Inflammatory macrophage (primary cell): Measurements from ENCODE around the gene GATAD2A.
A peak's percentile ranks its signal among the peaks of the same experiment; 100 is the strongest.

Source experiments
- DNase-seq, 2 donors: peaks; one replicate each; pipeline ENCODE4 v3.0.0-alpha.2; 2020 to 2022

The GATAD2A gene

GRCh38 chr19:19532806-19533701 is 127.6 kb downstream of the GATAD2A start:
- no peak for DNase-seq

DNA sequence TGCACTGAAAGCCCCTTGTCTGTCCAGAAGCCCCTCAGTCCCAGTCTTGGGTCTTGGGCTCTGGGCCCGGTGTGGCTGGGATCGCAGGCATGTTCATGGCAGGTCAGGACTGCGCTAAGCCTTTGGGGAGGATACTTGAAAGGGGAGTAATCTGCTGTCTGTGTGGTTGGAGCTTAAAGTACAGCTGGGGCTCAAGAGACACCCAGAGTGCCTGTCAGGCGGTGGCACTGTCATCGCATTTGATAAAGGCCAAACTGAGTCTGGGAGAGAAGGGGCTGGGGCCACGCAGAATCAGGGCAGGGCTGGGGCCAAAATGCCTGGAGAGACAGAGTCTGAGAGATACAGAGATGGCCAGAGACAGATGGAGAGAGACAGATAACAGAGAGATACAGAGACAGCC is 128.4 kb downstream of the GATAD2A start:
- no peak for DNase-seq

DNA sequence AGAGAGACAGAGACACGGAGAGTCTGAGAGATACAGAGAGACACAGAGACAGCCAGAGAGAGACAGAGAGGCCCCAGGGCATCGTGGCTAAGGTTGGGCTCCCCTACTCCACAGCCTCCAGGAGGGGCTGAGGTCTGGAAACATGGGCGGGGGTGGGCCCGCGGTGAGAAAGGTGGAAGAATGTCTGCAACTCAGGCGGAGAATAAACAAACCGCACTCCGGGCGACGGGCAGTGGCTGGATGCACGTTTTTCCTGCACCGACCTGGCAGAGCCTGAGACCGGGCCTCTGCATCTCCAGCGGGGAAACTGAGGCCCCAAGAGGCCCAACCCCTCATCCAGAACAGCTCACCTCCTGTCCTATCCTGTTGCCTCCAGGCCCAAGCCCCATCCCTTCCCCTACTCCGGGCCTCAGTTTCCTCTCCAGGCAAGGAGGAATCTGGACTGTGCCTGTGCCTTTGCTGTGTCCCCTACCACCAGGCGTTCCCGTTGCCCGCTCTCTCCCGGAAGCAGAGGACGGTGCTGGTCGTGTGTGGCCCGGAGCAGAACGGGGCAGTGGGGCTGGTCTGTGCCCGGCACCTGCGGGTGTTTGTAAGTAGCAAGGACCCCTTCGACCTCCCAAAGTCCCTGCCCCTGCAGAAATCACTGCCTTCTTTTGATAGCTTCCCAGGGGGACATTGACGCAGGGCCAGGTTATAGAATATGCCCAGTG is 129.2 kb downstream of the GATAD2A start:
- no peak for DNase-seq

DNA sequence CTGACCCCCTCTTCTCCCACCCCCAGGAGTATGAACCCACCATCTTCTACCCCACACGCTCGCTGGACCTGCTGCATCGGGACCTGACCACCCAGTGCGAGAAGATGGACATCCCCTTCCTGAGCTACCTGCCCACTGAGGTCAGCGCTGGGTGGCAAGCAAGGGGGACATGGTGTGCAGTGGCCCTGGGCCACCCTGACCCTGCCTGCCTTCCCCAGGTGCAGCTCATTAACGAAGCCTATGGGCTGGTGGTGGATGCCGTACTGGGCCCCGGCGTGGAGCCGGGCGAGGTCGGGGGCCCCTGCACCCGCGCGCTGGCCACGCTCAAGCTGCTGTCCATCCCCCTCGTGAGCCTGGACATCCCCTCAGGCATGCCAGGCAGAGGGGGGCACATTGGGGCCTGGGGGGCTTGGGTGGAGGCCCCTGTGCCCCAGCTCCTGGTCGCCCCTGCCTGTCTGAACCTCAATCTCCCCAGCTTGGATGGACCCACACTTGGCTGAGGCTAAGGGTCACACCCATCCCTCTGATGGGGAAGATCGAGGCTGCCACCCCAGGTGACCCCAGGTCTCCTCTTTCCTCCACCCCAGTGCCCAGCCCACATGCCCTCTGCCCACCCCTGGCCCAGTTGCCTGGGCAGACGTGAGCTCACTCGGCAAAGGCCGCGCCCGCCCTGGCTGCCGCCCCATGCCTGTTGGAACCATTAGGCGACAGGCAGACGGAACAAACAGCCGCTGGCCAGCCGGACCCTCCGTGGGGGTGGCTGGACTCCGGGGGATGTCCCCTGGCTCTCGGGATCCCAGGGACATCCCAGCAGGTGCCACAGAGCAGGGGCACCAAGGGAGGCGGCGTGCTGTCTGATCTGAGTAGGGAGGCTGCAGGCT is 130.1 kb downstream of the GATAD2A start:
- DNase-seq, result no peak

DNA sequence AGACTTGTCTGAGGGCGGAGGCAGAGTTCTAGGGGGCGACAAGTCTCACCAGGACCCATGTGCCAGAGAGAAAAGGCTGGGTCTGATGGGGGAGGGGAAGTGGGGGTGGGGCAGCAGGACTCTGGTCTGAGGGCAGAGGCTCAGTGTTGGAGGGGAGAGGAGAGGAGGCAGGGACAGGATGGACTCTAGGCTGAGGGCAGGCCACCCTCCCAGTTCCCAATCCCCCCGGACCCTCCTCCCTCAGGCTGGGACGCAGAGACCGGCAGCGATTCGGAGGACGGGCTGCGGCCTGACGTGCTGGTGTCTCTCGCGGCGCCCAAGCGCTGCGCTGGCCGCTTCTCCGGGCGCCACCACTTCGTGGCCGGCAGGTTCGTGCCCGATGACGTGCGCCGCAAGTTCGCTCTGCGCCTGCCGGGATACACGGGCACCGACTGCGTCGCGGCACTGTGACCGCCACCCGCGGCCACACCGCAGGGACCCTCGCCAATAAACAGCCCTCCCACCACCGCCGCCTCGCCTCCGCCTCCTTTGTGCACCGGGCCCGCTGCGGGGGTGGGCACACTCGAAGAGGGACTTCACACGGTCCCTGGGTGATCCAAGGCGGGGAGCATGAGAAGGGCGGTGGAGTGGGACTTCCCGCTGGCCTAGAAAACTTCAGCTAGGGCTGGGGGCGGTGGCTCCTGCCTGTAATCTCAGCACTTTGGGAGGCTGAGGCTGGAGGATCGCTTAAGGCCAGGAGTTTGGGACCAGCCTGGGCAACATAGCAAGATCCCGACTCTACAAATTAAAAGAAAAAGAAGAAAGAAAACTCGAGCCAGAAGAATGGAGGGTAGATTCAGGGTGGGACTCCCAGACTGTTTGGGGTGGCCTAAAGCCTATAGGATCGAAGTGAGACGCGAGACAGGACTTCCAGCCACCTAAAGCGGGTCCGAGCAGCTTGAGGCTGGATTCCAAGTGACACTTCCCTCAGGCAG is 131.9 kb downstream of the GATAD2A start:
- no peak for DNase-seq

DNA sequence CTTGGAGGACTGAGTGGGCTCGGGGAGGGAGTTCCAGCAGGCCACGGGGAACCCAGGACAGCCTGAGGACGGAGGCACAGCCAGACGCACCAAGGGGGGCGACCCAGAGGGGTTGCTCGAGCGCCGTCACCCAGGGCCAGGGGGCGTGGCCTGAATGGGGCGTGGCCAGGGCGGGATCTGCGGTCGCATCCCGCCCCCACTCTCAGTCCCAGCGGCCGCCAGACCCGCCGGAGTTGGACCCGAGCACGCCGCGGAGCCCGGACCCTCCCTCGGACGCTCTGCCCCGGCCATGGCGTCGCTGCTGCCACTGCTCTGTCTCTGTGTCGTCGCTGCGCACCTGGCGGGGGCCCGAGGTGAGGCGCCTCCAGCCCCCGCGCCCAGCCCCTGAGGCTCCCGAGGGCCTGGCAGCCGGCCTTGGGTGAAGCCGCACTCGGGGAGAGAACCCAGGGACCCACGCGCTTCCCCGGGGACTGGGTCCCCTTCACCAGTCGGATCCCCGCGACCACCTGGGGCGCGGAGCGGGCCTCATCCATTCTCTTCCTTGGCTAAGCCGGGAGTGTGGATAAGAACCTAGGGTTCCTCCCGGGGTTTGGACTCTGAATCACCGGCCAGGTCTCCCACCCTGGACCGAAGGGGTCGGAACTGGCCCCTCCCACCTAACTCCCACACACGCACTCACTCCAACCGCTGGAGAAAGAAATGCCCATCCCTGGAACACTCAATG is 132.7 kb downstream of the GATAD2A start, which contains the start of gene CILP2:
Gene CILP2, plus strand, starts transcription at position 205 of the 724 bp plus-strand sequence. Its CDS starts 85 bp downstream, at position 290.
- DNase-seq, result no peak

- DNase-seq, result no peak
These were observed 133.3 kb downstream of the GATAD2A start for GRCh38 chr19:19538785-19539166.

DNA sequence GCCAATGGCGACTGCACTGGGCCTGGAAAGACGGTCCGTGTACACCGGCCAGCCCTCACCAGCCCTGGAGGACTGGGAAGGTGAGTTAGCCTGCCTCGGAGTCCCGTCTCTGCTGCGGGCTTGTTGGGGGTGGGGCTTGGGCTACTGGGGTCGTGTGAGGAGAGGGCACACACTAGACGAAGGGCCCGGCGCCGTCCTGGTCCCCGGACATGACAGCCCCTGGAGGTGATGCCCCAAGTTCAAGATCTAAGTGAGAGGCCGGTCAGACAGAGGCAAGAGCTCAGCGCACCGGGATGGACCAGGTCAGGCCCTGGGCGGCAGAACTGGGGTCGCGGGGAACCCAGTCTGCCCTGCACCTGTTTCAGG is 134.2 kb downstream of the GATAD2A start:
- DNase-seq, result no peak

DNA sequence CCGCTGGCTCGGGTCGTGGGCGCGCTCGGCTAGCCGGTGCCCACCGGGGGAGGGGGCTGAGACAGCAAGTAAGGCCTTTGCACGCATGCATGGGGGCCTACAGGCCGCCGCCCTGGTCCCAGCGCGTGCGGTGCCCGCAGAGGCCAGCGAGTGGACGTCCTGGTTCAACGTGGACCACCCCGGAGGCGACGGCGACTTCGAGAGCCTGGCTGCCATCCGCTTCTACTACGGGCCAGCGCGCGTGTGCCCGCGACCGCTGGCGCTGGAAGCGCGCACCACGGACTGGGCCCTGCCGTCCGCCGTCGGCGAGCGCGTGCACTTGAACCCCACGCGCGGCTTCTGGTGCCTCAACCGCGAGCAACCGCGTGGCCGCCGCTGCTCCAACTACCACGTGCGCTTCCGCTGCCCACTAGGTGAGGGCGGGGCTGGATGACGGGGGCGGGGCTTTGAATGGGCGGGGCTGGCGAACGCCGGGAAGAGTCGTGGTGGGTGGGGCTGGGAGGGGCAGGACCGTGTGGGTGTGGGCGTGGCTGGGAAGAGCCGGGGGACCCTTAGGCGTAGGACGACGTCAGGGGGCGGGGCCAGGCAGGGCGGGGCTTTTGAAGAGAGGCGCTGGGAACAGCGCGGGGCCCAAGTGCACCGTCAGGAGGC is 134.7 kb downstream of the GATAD2A start:
- peak; percentile 80 to 91 for DNase-seq

- peak; percentile 16 to 35 for DNase-seq
These were observed 135.4 kb downstream of the GATAD2A start for GRCh38 chr19:19540715-19541515.

DNA sequence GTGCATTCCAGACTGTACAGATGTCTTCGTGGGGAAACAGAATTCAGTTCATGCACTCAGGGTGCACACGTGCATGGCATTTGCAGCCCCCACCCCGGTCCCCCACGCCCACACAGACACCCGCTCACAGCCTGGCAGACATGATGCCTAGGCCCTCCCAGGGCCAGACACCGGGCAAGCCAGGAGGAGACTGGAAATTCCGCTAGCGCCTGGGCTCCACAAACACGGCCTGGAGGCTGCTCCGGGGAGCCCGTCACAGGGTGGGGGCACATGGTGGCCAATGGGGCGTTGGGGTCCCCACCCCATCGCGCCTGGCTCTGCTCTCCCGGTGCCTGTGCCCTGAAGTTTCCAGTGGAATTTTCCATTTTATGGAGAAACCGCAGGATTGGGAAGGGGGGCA is 136.1 kb downstream of the GATAD2A start:
- DNase-seq, result no peak

DNA sequence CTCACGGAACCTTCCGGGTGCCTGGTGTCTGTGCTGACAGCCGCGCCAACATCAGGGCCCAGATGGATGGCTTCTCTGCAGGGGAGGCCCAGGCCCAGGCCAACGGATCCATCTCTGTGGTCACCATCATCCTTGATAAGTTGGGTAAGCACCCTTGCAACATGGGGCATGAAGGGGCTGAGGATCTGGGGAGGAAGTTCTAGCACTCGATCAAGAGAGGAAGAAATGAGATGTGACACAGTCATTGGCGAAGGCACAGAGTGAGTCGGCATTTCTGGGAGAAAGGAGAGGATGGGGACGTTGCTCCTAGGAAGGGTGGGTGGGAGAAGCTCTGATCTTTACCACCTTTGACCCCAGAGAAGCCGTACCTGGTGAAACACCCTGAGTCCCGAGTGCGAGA is 137.0 kb downstream of the GATAD2A start:
- peak; percentile 74 to 76 for DNase-seq

DNA sequence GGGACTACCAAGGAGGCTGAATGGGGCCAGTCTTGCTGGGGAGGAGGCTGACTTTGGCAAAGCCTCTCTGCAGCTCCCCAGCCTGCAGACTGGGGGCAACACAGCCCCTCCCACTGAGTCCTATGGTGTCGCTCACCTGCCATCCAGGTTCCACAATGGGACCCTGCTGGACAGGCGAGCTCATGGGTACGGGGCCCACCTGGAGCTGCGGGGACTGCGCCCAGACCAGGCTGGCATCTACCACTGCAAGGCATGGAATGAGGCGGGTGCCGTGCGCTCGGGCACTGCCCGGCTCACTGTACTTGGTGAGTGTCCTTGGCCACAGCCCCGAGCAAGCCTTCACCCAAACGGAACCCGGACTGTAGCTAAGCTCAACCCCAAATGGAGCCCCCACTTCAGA is 137.6 kb downstream of the GATAD2A start:
- no peak for DNase-seq

DNA sequence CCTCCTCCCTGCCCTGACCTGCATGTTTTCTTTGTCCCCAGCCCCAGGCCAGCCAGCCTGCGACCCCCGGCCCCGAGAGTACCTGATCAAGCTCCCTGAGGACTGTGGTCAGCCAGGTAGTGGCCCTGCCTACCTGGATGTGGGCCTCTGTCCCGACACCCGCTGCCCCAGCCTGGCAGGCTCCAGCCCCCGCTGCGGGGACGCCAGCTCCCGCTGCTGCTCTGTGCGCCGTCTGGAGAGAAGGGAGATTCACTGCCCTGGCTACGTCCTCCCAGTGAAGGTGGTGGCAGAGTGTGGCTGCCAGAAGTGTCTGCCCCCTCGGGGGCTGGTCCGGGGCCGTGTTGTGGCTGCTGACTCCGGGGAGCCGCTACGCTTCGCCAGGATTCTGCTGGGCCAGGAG is 138.2 kb downstream of the GATAD2A start:
- no peak for DNase-seq

DNA sequence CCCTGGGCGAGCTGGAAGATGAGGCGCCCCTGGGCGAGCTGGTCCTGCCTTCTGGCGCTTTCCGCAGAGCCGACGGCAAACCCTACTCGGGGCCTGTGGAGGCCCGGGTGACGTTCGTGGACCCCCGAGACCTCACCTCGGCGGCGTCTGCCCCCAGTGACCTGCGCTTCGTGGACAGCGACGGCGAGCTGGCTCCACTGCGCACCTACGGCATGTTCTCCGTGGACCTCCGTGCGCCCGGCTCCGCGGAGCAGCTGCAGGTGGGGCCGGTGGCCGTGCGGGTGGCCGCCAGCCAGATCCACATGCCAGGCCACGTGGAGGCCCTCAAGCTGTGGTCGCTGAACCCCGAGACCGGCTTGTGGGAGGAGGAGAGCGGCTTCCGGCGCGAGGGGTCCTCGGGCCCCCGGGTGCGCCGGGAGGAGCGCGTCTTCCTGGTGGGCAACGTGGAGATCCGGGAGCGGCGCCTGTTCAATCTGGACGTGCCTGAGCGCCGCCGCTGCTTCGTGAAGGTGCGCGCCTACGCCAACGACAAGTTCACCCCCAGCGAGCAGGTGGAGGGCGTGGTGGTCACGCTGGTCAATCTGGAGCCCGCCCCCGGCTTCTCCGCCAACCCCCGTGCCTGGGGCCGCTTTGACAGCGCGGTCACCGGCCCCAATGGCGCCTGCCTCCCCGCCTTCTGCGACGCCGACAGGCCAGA is 138.9 kb downstream of the GATAD2A start:
- DNase-seq, result no peak

DNA sequence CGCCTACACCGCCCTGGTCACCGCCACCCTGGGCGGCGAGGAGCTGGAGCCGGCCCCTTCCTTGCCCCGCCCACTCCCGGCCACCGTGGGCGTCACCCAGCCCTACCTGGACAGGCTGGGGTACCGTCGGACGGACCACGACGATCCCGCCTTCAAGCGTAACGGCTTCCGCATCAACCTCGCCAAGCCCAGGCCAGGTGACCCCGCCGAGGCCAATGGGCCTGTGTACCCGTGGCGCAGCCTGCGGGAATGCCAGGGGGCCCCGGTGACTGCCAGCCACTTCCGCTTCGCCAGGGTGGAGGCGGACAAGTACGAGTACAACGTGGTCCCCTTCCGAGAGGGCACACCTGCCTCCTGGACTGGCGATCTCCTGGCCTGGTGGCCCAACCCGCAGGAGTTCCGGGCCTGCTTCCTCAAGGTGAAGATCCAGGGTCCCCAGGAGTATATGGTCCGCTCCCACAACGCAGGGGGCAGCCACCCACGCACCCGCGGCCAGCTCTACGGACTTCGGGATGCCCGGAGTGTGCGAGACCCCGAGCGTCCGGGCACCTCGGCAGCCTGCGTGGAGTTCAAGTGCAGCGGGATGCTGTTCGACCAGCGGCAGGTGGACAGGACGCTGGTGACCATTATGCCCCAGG is 139.6 kb downstream of the GATAD2A start:
- no peak for DNase-seq

GRCh38 chr19:19545707-19546106 is 140.2 kb downstream of the GATAD2A start:
- no peak for DNase-seq

DNA sequence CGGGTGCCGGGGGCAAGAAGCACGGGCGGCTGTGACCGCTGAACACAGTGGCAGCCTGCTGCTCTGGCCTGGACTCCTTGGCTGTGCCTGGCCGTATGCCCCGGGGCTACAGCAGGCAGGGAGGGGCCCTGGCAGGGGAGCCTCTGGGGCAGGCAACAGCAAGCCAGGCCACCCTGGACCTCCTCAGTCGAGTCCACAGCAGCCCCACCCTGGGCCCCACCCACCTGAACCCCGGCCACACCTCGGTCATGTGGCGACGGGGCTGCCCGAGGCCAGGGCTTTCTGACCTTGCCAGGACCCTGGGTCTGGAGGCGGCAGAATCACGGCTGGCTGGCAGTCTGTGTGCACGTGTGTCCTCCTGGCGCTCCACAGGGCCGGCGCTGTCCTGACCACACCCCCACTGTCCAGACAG is 141.3 kb downstream of the GATAD2A start:
- no peak for DNase-seq
